ENCODE measurements around the gene ECE2.

Gene ECE2

GRCh38 chr3:184328516-184328915 is 52.7 kb downstream of the ECE2 start:
- TF ChIP-seq EZH2phosphoT487 (IDR thresholded peaks at IDR 0.05; ENCODE audit: borderline replicate concordance, low read length) = no peak
- no peak for TF ChIP-seq CTCF (IDR thresholded peaks at IDR 0.05; ENCODE audit: low read depth, low read length, poor library complexity, severe bottlenecking)
- Histone ChIP-seq H3K79me2 (ENCODE audit: control insufficient read depth, low read length) (peaks cover 16% of the 10 kb centered on the region), H3K4me3 (ENCODE audit: low read length) (no peak overlapping the region)

GRCh38 chr3:184332370-184333090 is 56.7 kb downstream of the ECE2 start:
- Histone ChIP-seq H3K36me3 (ENCODE audit: control insufficient read depth, low read length) (peaks cover 79% of the 10 kb centered on the region), H3K4me1 (ENCODE audit: control insufficient read depth, low read length) (peaks cover 13% of the 10 kb centered on the region), H3K27ac (ENCODE audit: low read depth, low read length) (no peak overlapping the region), H3K79me2 (ENCODE audit: control insufficient read depth, low read length) (no peaks in the 10 kb centered on the region), H3K27me3 (ENCODE audit: control insufficient read depth, low read length) (no peaks in the 10 kb centered on the region), H3K9me3 (ENCODE audit: control insufficient read depth, insufficient read depth, low read length) (no peaks in the 10 kb centered on the region), H4K20me1 (ENCODE audit: control insufficient read depth, insufficient read depth, low read depth, low read length) (peaks cover 14% of the 10 kb centered on the region), H3K4me3 (ENCODE audit: low read length) (no peak overlapping the region), H3K4me2 (ENCODE audit: low read length) (no peak overlapping the region), H3K9me2 (replicated peaks; ENCODE audit: control insufficient read depth, low read length) (no peaks in the 10 kb centered on the region), H3F3A (ENCODE audit: control insufficient read depth, insufficient read depth) (peaks cover 60% of the 10 kb centered on the region)
- TF ChIP-seq CTCF (IDR thresholded peaks at IDR 0.05; ENCODE audit: low read depth, low read length, poor library complexity, severe bottlenecking) (no peak), EZH2phosphoT487 (IDR thresholded peaks at IDR 0.05; ENCODE audit: borderline replicate concordance, low read length) (no peak)

More at GRCh38 chr3:184328516-184328915, 52.7 kb downstream of the ECE2 start:
- Histone ChIP-seq H4K20me1 (ENCODE audit: control insufficient read depth, insufficient read depth, low read depth, low read length) (peaks cover 12% of the 10 kb centered on the region), H3K27me3 (ENCODE audit: control insufficient read depth, low read length) (no peaks in the 10 kb centered on the region), H3K4me2 (ENCODE audit: low read length) (no peak overlapping the region), H3K4me1 (ENCODE audit: control insufficient read depth, low read length) (no peaks in the 10 kb centered on the region), H3K36me3 (ENCODE audit: control insufficient read depth, low read length) (peaks cover 98% of the 10 kb centered on the region), H3K9me3 (ENCODE audit: control insufficient read depth, insufficient read depth, low read length) (no peaks in the 10 kb centered on the region), H3K27ac (ENCODE audit: low read depth, low read length) (no peak overlapping the region), H3F3A (ENCODE audit: control insufficient read depth, insufficient read depth) (peaks cover 39% of the 10 kb centered on the region), H3K9me2 (replicated peaks; ENCODE audit: control insufficient read depth, low read length) (no peaks in the 10 kb centered on the region)

- TF ChIP-seq EZH2phosphoT487 (IDR thresholded peaks at IDR 0.05; ENCODE audit: borderline replicate concordance, low read length) (no peak), CTCF (IDR thresholded peaks at IDR 0.05; ENCODE audit: low read depth, low read length, poor library complexity, severe bottlenecking) (no peak)
- H3F3A ChIP-seq (ENCODE audit: control insufficient read depth, insufficient read depth) = peaks cover 64% of the 10 kb centered on the region
- no peak overlapping the region for H3K27ac ChIP-seq (ENCODE audit: low read depth, low read length)
Measured at GRCh38 chr3:184333190-184333589, 57.4 kb downstream of the ECE2 start.

More at GRCh38 chr3:184333190-184333589, 57.4 kb downstream of the ECE2 start:
- Histone ChIP-seq H3K79me2 (ENCODE audit: control insufficient read depth, low read length) (no peaks in the 10 kb centered on the region), H3K4me1 (ENCODE audit: control insufficient read depth, low read length) (peaks cover 14% of the 10 kb centered on the region), H3K4me2 (ENCODE audit: low read length) (no peak overlapping the region), H3K4me3 (ENCODE audit: low read length) (no peak overlapping the region), H3K9me3 (ENCODE audit: control insufficient read depth, insufficient read depth, low read length) (no peaks in the 10 kb centered on the region), H4K20me1 (ENCODE audit: control insufficient read depth, insufficient read depth, low read depth, low read length) (peaks cover 14% of the 10 kb centered on the region), H3K27me3 (ENCODE audit: control insufficient read depth, low read length) (no peaks in the 10 kb centered on the region), H3K9me2 (replicated peaks; ENCODE audit: control insufficient read depth, low read length) (no peaks in the 10 kb centered on the region), H3K36me3 (ENCODE audit: control insufficient read depth, low read length) (peaks cover 73% of the 10 kb centered on the region)

Measured in DOHH2 (cell line).